SU-DHL-6 (cell line): ENCODE results near the gene CRADD.

Experiments
- H2AFZ ChIP-seq: fragments of 200-600 bp; sonication (generic); 2 replicates; pipeline ENCODE4 v1.6.1; 2014; ENCODE audit warnings: low read depth, mild to moderate bottlenecking, moderate library complexity, mixed read lengths, antibody characterized with exemption, low read length; ENCODE audit not compliant: severe bottlenecking
- H3F3A ChIP-seq: fragments of 200-600 bp; shearing (Covaris generic); 2 replicates; pipeline ENCODE4 v1.6.0; 2016; ENCODE audit warnings: antibody characterized with exemption, mild to moderate bottlenecking; ENCODE audit not compliant: insufficient read depth
- H3K27ac ChIP-seq: fragments of 200-600 bp; sonication (generic); 2 replicates; pipeline ENCODE4 v1.5.1; 2016; ENCODE audit warnings: low read depth, mild to moderate bottlenecking, low read length, moderate library complexity, mixed read lengths
- H3K27me3 ChIP-seq: fragments of 200-600 bp; sonication (generic), shearing (Covaris generic); 2 replicates; pipeline ENCODE4 v1.6.0; 2014; ENCODE audit warnings: mild to moderate bottlenecking, low read length
- H3K36me3 ChIP-seq: fragments of 200-600 bp; sonication (generic); 2 replicates; pipeline ENCODE4 v1.6.1; 2014; ENCODE audit warnings: mild to moderate bottlenecking, low read length, mixed read lengths
- H3K4me2 ChIP-seq: fragments of 300-600, 200-600 bp; shearing (Covaris generic), sonication (generic); 2 replicates; pipeline ENCODE4 v1.6.0; 2014; ENCODE audit warnings: low read length, low read depth, mild to moderate bottlenecking; ENCODE audit not compliant: poor library complexity, severe bottlenecking
- H3K4me3 ChIP-seq: fragments of 200-600 bp; sonication (generic); 2 replicates; pipeline ENCODE4 v1.5.1; 2014; ENCODE audit warnings: antibody characterized with exemption, low read length, mild to moderate bottlenecking, mixed read lengths; ENCODE audit not compliant: insufficient read depth, poor library complexity, severe bottlenecking
- H3K79me2 ChIP-seq: fragments of 200-600 bp; sonication (generic); 2 replicates; pipeline ENCODE4 v1.6.1; 2014; ENCODE audit warnings: mild to moderate bottlenecking, low read length, moderate library complexity; ENCODE audit not compliant: insufficient read depth
- H3K9ac ChIP-seq: fragments of 200-600 bp; sonication (generic); 2 replicates; pipeline ENCODE4 v1.7.0; 2014; ENCODE audit warnings: mild to moderate bottlenecking, low read length
- H3K9me2 ChIP-seq: fragments of 200-600 bp; sonication (generic); replicated peaks from 2 replicates; pipeline ENCODE4 v1.6.1; 2014; ENCODE audit warnings: low read length; ENCODE audit not compliant: insufficient read depth
- H3K9me3 ChIP-seq: fragments of 200-600 bp; sonication (generic); 2 replicates; pipeline ENCODE4 v1.6.1; 2014; ENCODE audit warnings: low read length, mixed read lengths; ENCODE audit not compliant: insufficient read depth
- H4K20me1 ChIP-seq: fragments of 200-600 bp; sonication (generic); 2 replicates; pipeline ENCODE4 v1.6.1; 2014; ENCODE audit warnings: low read depth, mild to moderate bottlenecking, antibody characterized with exemption, low read length, moderate library complexity, mixed read lengths
- CTCF ChIP-seq: fragments of 200-600 bp; sonication (generic); IDR thresholded peaks from one replicate; pipeline ENCODE4 v1.5.1; 2017; ENCODE audit warnings: antibody characterized with exemption, mild to moderate bottlenecking, low read length, moderate library complexity; ENCODE audit not compliant: insufficient read depth, poor library complexity, severe bottlenecking
- EZH2phosphoT487 ChIP-seq: fragments of 200-600 bp; sonication (generic), shearing (Covaris generic); conservative IDR thresholded peaks from 2 replicates; pipeline ENCODE4 v1.6.1; 2018; ENCODE audit warnings: mild to moderate bottlenecking, antibody characterized with exemption, low read length, moderate library complexity, mixed read lengths

CRADD gene

GRCh38 chr12:93723568-93723930 is 46.4 kb downstream of the CRADD start:
- H3K9me3 ChIP-seq, result no peaks in the 10 kb centered on the region
- H3K27me3 ChIP-seq, result no peaks in the 10 kb centered on the region
- H3K4me2 ChIP-seq, result no peak overlapping the region
- H3K27ac ChIP-seq, result no peak overlapping the region
- no peaks in the 10 kb centered on the region for H4K20me1 ChIP-seq
- no peaks in the 10 kb centered on the region for H3F3A ChIP-seq
- H3K9ac ChIP-seq, result no peak overlapping the region
- H3K79me2 ChIP-seq, result no peaks in the 10 kb centered on the region
- TF ChIP-seq CTCF (no peak), EZH2phosphoT487 (no peak)
- H3K4me3 ChIP-seq, result no peak overlapping the region
- no peaks in the 10 kb centered on the region for H3K9me2 ChIP-seq
- no peaks in the 10 kb centered on the region for H3K36me3 ChIP-seq
- no peak overlapping the region for H2AFZ ChIP-seq

GRCh38 chr12:93725531-93725930 is 48.4 kb downstream of the CRADD start:
- no peaks in the 10 kb centered on the region for H3K36me3 ChIP-seq
- H3K9ac ChIP-seq, result no peak overlapping the region
- no peaks in the 10 kb centered on the region for H3K9me2 ChIP-seq
- H3K4me2 ChIP-seq, result no peak overlapping the region
- H3K27me3 ChIP-seq, result no peaks in the 10 kb centered on the region
- no peak overlapping the region for H2AFZ ChIP-seq
- no peaks in the 10 kb centered on the region for H3K9me3 ChIP-seq
- TF ChIP-seq CTCF (no peak), EZH2phosphoT487 (no peak)
- H3F3A ChIP-seq, result no peaks in the 10 kb centered on the region
- no peaks in the 10 kb centered on the region for H3K79me2 ChIP-seq
- no peaks in the 10 kb centered on the region for H4K20me1 ChIP-seq
- H3K4me3 ChIP-seq, result no peak overlapping the region
- no peak overlapping the region for H3K27ac ChIP-seq

- Histone ChIP-seq H4K20me1 (no peaks in the 10 kb centered on the region), H3K36me3 (no peaks in the 10 kb centered on the region), H3K27ac (no peak overlapping the region), H3K9me3 (no peaks in the 10 kb centered on the region), H3K4me2 (no peak overlapping the region), H3F3A (no peaks in the 10 kb centered on the region), H3K9ac (no peak overlapping the region), H2AFZ (no peak overlapping the region), H3K4me3 (no peak overlapping the region), H3K79me2 (no peaks in the 10 kb centered on the region), H3K9me2 (no peaks in the 10 kb centered on the region), H3K27me3 (no peaks in the 10 kb centered on the region)
- no peak for TF ChIP-seq EZH2phosphoT487
- no peak for TF ChIP-seq CTCF
Observed at GRCh38 chr12:93727195-93727811, 50.1 kb downstream of the CRADD start.
